HepG2 (cell line): ENCODE data around the gene HLA-DPA1. TPM values are rescaled to one million over a fixed set of nuclear protein-coding genes. Genes with fewer than 3 reads are reported as not detected.

Experiments used
- ATAC-seq: fragments of 200-7000 bp; cut with Tn5 transposase; 3 replicates; pipeline ENCODE4 v1.9.1; 2020; ENCODE audit warnings: mild to moderate bottlenecking, moderate library complexity
- BruUV-seq: library from RNA; stranded (reverse); fragments of 400-500 nt; replicated peaks from 2 replicates; lab custom pipeline; 2021; lab: Mats Ljungman, UMichigan
- CTCF ChIA-PET: fragments of 300-600 bp; formaldehyde crosslinking; extraction: SDS; loops from one replicate; lab custom pipeline; 2021; ENCODE audit warnings: low total read pairs, inconsistent platforms, low intra/inter-chr PET ratio; lab: Yijun Ruan, JAX
- POLR2A ChIA-PET: fragments of 350-600 bp; sonication (Branson Sonifier 250); formaldehyde crosslinking; loops from one replicate; lab custom pipeline; 2020; ENCODE audit warnings: antibody characterized with exemption, inconsistent platforms; lab: Yijun Ruan, JAX
- DNase-seq: peaks from one replicate; pipeline ENCODE4 v3.0.0-alpha.2; 2015; ENCODE audit warnings: low spot score
- FAIRE-seq: peaks from 3 replicates; lab custom pipeline; 2011; peaks lifted over from hg19 to GRCh38; lab: Jason Lieb, UNC
- H2AFZ ChIP-seq: one replicate; pipeline ENCODE4 v1.6.1; 2011; ENCODE audit warnings: low read length, inconsistent platforms
- H3K27ac ChIP-seq: fragments of 300-600 bp; 3 replicates; pipeline ENCODE4 v1.8.0; 2011; ENCODE audit warnings: mixed run types, mild to moderate bottlenecking, mixed read lengths, low read length, inconsistent platforms; ENCODE audit not compliant: insufficient read depth; ENCODE audit errors: extremely low read length
- H3K27me3 ChIP-seq, 2 experiments: fragments of 200-600 bp in 1 of 2; 2 replicates in 1 of 2; 3 replicates in 1 of 2; pipeline versions ENCODE4 v1.6.0 to v1.8.0; 2011; ENCODE audit warnings: low read length in 2 of 2, mild to moderate bottlenecking in 2 of 2, moderate library complexity in 2 of 2, inconsistent platforms in 1 of 2; ENCODE audit not compliant: insufficient read depth in 2 of 2, control insufficient read depth in 1 of 2
- H3K36me3 ChIP-seq, 2 experiments: fragments of 200-600 bp in 1 of 2; replicated peaks in 1 of 2; 2 replicates in 1 of 2; 3 replicates in 1 of 2; pipeline versions ENCODE4 v1.5.1 to v1.8.0; 2011; ENCODE audit warnings: low read length in 2 of 2, inconsistent platforms in 1 of 2; ENCODE audit not compliant: insufficient read depth in 2 of 2, control insufficient read depth in 1 of 2
- H3K4me1 ChIP-seq: 2 replicates; pipeline ENCODE4 v1.5.1; 2012; ENCODE audit warnings: low read length, inconsistent platforms; ENCODE audit not compliant: insufficient read depth
- H3K4me2 ChIP-seq: 2 replicates; pipeline ENCODE4 v1.6.0; 2011; ENCODE audit warnings: low read depth, low read length, inconsistent platforms
- H3K4me3 ChIP-seq, 3 experiments: fragments of 200-600 bp in 1 of 3; sonication (generic), shearing (Covaris generic) in 1 of 3; replicated peaks in 1 of 3; 2 replicates each; pipeline ENCODE4 v1.5.1; 2011 to 2016; ENCODE audit warnings: low read length in 3 of 3, inconsistent platforms in 2 of 3, low read depth in 2 of 3, mild to moderate bottlenecking in 2 of 3, control low read depth in 1 of 3, mixed read lengths in 1 of 3; ENCODE audit not compliant: insufficient read depth in 1 of 3
- H3K79me2 ChIP-seq: one replicate; pipeline ENCODE4 v1.6.1; 2011; ENCODE audit warnings: low read length, inconsistent platforms; ENCODE audit not compliant: insufficient read depth
- H3K9ac ChIP-seq: 2 replicates; pipeline ENCODE4 v1.6.0; 2011; ENCODE audit warnings: mild to moderate bottlenecking, low read depth, low read length, inconsistent platforms; ENCODE audit not compliant: insufficient read depth
- H3K9me3 ChIP-seq: 2 replicates; pipeline ENCODE4 v1.5.1; 2012; ENCODE audit warnings: mild to moderate bottlenecking, low read length
- H4K20me1 ChIP-seq: 2 replicates; pipeline ENCODE4 v1.6.0; 2011; ENCODE audit warnings: inconsistent platforms, mild to moderate bottlenecking, low read length, moderate library complexity; ENCODE audit not compliant: insufficient read depth
- CTCF ChIP-seq: sonication (generic); formaldehyde crosslinking; IDR thresholded peaks from 2 replicates; pipeline ENCODE4 v1.5.0; 2020; ENCODE audit warnings: mild to moderate bottlenecking, missing genetic modification reagents, moderate library complexity
- HMGXB4 ChIP-seq, 2 experiments: sonication (generic) in 1 of 2; formaldehyde crosslinking in 1 of 2; IDR thresholded peaks; 2 replicates each; pipeline versions ENCODE4 v1.4.0 to v1.6.1; 2018 to 2020; ENCODE audit warnings: missing genetic modification reagents in 2 of 2, borderline replicate concordance in 1 of 2, low read depth in 1 of 2, mild to moderate bottlenecking in 1 of 2, missing biosample characterization in 1 of 2
- IKZF4 ChIP-seq: sonication (generic); formaldehyde crosslinking; IDR thresholded peaks from 2 replicates; pipeline ENCODE4 v1.5.1; 2020; ENCODE audit warnings: borderline replicate concordance, mild to moderate bottlenecking, low read depth, missing genetic modification reagents; ENCODE audit errors: not compliant biosample characterization
- POGZ ChIP-seq: sonication (generic); formaldehyde crosslinking; IDR thresholded peaks from 2 replicates; pipeline ENCODE4 v1.4.0; 2020; ENCODE audit warnings: mild to moderate bottlenecking, missing genetic modification reagents
- REXO4 ChIP-seq: sonication (generic); formaldehyde crosslinking; IDR thresholded peaks from 2 replicates; pipeline ENCODE4 v1.8.0; 2022; ENCODE audit warnings: missing genetic modification reagents, mild to moderate bottlenecking, borderline replicate concordance
- STAG1 ChIP-seq: sonication (generic); formaldehyde crosslinking; IDR thresholded peaks from 2 replicates; pipeline ENCODE4 v1.4.0; 2020; ENCODE audit warnings: missing genetic modification reagents
- TAF1 ChIP-seq: sonication (generic); formaldehyde crosslinking; IDR thresholded peaks from 2 replicates; pipeline ENCODE4 v1.4.0; 2020; ENCODE audit warnings: missing genetic modification reagents
- THAP11 ChIP-seq: IDR thresholded peaks from 2 replicates; pipeline ENCODE4 v1.6.1; 2016; ENCODE audit warnings: missing biosample characterization, missing genetic modification reagents
- XRCC5 ChIP-seq: fragments of 200-400 bp; formaldehyde crosslinking; optimal IDR thresholded peaks from 2 replicates; pipeline ENCODE3; 2017; ENCODE audit warnings: mild to moderate bottlenecking, low read length
- ZBTB4 ChIP-seq: sonication (generic); formaldehyde crosslinking; IDR thresholded peaks from 2 replicates; pipeline ENCODE4 v1.4.0; 2020; ENCODE audit warnings: missing genetic modification reagents, mild to moderate bottlenecking, borderline replicate concordance
- ZNF225 ChIP-seq: sonication (generic); formaldehyde crosslinking; IDR thresholded peaks from 2 replicates; pipeline ENCODE4 v1.4.0; 2020; ENCODE audit warnings: mild to moderate bottlenecking, missing genetic modification reagents
- ZNF350 ChIP-seq: sonication (generic); formaldehyde crosslinking; IDR thresholded peaks from 2 replicates; pipeline ENCODE4 v1.4.0; 2020; ENCODE audit warnings: mild to moderate bottlenecking, low read depth, missing genetic modification reagents, borderline replicate concordance
- WGBS: methylation state at CpG from one replicate; pipeline ENCODE4 v1.1.6; 2017; ENCODE audit warnings: low lambda C conversion rate; 5-methylcytosine and 5-hydroxymethylcytosine counted together
- in situ Hi-C: cut with HindIII; loops from 2 replicates; pipeline ENCODE4 v1.10.0; 2017; ENCODE audit warnings: low pct_unique_long_range_greater_than_20kb; ENCODE audit not compliant: extremely low pct_ligation_motif_present
- intact Hi-C: fragments of 100-400 bp; cut with micrococcal nuclease; formaldehyde crosslinking; loops from one replicate; pipeline ENCODE4 v1.10.0; 2022; ENCODE audit not compliant: unreplicated experiment
- polyA plus RNA-seq, 8 experiments: library from polyadenylated mRNA; depleted of rRNA in 3 of 8; stranded (reverse) in 7 of 8; unstranded in 1 of 8; fragments of >200 nt; fragmentation: Illumina TruSeq in 4 of 8; extraction: Trizol in 4 of 8; gene quantifications; 2 replicates each; pipeline versions ENCODE4 v1.2.1 to v1.2.3, GENCODE V29; 2011 to 2016; ENCODE audit warnings: low read depth in 4 of 8, missing spikeins in 1 of 8, mixed read lengths in 1 of 8; ENCODE audit not compliant: insufficient read depth in 1 of 8
- total RNA-seq, 5 experiments: library from RNA; depleted of rRNA; stranded (reverse); fragments of >200 nt; fragmentation: Illumina TruSeq; extraction: Trizol; gene quantifications; 2 replicates each; pipeline ENCODE4 v1.2.3, GENCODE V29; 2016; ENCODE audit warnings: low read depth in 1 of 5

Gene HLA-DPA1
- total and polyA plus RNA-seq, 2 of the 13 experiments (the other 11 are each of a cell fraction or from before 2014, with no cell fraction given) = not detected

- TF ChIP-seq HMGXB4 (CRISPR knock-in tag; IDR thresholded peaks at IDR 0.05; ENCODE audit: borderline replicate concordance in 1 of 2, low read depth in 1 of 2) = peak in 1 of 2 experiments; percentile 44; a peak in 1 of 4 replicates
- peak; percentile 73 for TF ChIP-seq CTCF (CRISPR knock-in tag)
- TF ChIP-seq IKZF4 (CRISPR knock-in tag) = no peak
- no peak for TF ChIP-seq REXO4 (CRISPR knock-in tag)
- TF ChIP-seq STAG1 (CRISPR knock-in tag) = peak; percentile 37
- peak; percentile 48 for TF ChIP-seq XRCC5
These were observed 18.5 kb upstream of the HLA-DPA1 start (continued) for GRCh38 chr6:33091957-33092356.

GRCh38 chr6:33088931-33089620, 15.6 kb upstream of the HLA-DPA1 start:
- POLR2A ChIA-PET = no interaction called here
- ATAC-seq (no peak), FAIRE-seq (no peak), DNase-seq (no peak)
- Histone ChIP-seq H4K20me1 (no peaks in the 10 kb centered on the region), H3K36me3 (no peaks in the 10 kb centered on the region), H3K9me3 (no peaks in the 10 kb centered on the region), H3K27ac (no peak overlapping the region), H3K4me2 (no peak overlapping the region), H2AFZ (no peak overlapping the region), H3K79me2 (no peaks in the 10 kb centered on the region), H3K9ac (no peak overlapping the region), H3K27me3 (peaks cover 0 to 36% of the 10 kb centered on the region in 2 experiments; a peak in 3 of 5 replicates), H3K4me1 (no peaks in the 10 kb centered on the region), H3K4me3 (no peak overlapping the region)
- 6% methylated on average over 6 of the region's 6 CpGs for WGBS
- no TSS peak for BruUV-seq
- intact Hi-C loops (no loop called here), in situ Hi-C loops (no loop called here)
- TF ChIP-seq ZBTB4 (CRISPR knock-in tag) = no peak
- no peak for TF ChIP-seq TAF1 (CRISPR knock-in tag)
- no peak for TF ChIP-seq THAP11
- no peak for TF ChIP-seq ZNF350 (CRISPR knock-in tag)
- TF ChIP-seq POGZ (CRISPR knock-in tag) = no peak
- TF ChIP-seq ZNF225 (CRISPR knock-in tag) = no peak
- CTCF ChIA-PET = no interaction called here
